Mesenchymal stem cell (in vitro differentiated cells and primary cell): ENCODE results near the gene KIT.
A peak's percentile ranks its signal among the peaks of the same experiment; 100 is the strongest.

Experiments
- DNase-seq: peaks from one replicate; pipeline ENCODE4 v3.0.0-alpha.2; 2013
- H2AFZ ChIP-seq: one replicate; pipeline ENCODE4 v1.6.1; 2013; ENCODE audit warnings: low read depth, mild to moderate bottlenecking, control low read depth, inconsistent platforms, low read length, moderate library complexity
- H2AK5ac ChIP-seq: 2 replicates; pipeline ENCODE4 v1.6.1; 2013; ENCODE audit warnings: low read length, moderate library complexity, mild to moderate bottlenecking, inconsistent platforms; ENCODE audit not compliant: severe bottlenecking
- H2BK120ac ChIP-seq: one replicate; pipeline ENCODE4 v1.6.1; 2013; ENCODE audit warnings: low read depth, mild to moderate bottlenecking, inconsistent platforms, low read length, moderate library complexity
- H2BK12ac ChIP-seq, 2 experiments: one replicate each; pipeline ENCODE4 v1.6.1; 2013; ENCODE audit warnings: inconsistent platforms in 2 of 2, low read length in 2 of 2, mild to moderate bottlenecking in 2 of 2, moderate library complexity in 2 of 2, control low read depth in 1 of 2
- H2BK15ac ChIP-seq: one replicate; pipeline ENCODE4 v1.6.1; 2013; ENCODE audit warnings: mild to moderate bottlenecking, low read depth, inconsistent platforms; ENCODE audit not compliant: poor library complexity, severe bottlenecking
- H2BK5ac ChIP-seq: 2 replicates; pipeline ENCODE4 v1.6.1; 2013; ENCODE audit warnings: low read depth, mild to moderate bottlenecking, low read length, control low read depth, inconsistent platforms; ENCODE audit not compliant: poor library complexity, severe bottlenecking
- H3K14ac ChIP-seq, 2 experiments: one replicate each; pipeline ENCODE4 v1.6.1; 2013; ENCODE audit warnings: inconsistent platforms in 2 of 2, low read length in 2 of 2, control low read depth in 1 of 2, mild to moderate bottlenecking in 1 of 2, moderate library complexity in 1 of 2
- H3K18ac ChIP-seq, 2 experiments: one replicate each; pipeline ENCODE4 v1.6.1; 2013; ENCODE audit warnings: inconsistent platforms in 2 of 2, low read length in 2 of 2, control low read depth in 1 of 2, low read depth in 1 of 2, mild to moderate bottlenecking in 1 of 2
- H3K23ac ChIP-seq, 2 experiments: one replicate each; pipeline ENCODE4 v1.6.1; 2013; ENCODE audit warnings: inconsistent platforms in 2 of 2, low read length in 2 of 2, mild to moderate bottlenecking in 2 of 2, moderate library complexity in 2 of 2, control low read depth in 1 of 2
- H3K27ac ChIP-seq: 2 replicates; pipeline ENCODE4 v1.5.1; 2013; ENCODE audit warnings: mild to moderate bottlenecking, moderate library complexity, low read length, control low read depth, inconsistent platforms; ENCODE audit not compliant: poor library complexity, severe bottlenecking
- H3K27me3 ChIP-seq, 2 experiments: 2 replicates each; pipeline versions ENCODE4 v1.6.1 to v1.7.0; 2013; ENCODE audit warnings: low read length in 2 of 2, mild to moderate bottlenecking in 2 of 2, moderate library complexity in 2 of 2, control low read depth in 1 of 2, inconsistent platforms in 1 of 2; ENCODE audit not compliant: control insufficient read depth in 1 of 2, insufficient read depth in 1 of 2
- H3K36me3 ChIP-seq, 2 experiments: 2 replicates each; pipeline versions ENCODE4 v1.6.1 to v1.7.0; 2013; ENCODE audit warnings: low read length in 2 of 2, control low read depth in 1 of 2, inconsistent platforms in 1 of 2, low read depth in 1 of 2, mild to moderate bottlenecking in 1 of 2; ENCODE audit not compliant: insufficient read depth in 2 of 2, control insufficient read depth in 1 of 2
- H3K4ac ChIP-seq, 2 experiments: one replicate each; pipeline ENCODE4 v1.6.1; 2013; ENCODE audit warnings: inconsistent platforms in 2 of 2, low read length in 2 of 2, mild to moderate bottlenecking in 2 of 2, moderate library complexity in 2 of 2, control low read depth in 1 of 2, low read depth in 1 of 2
- H3K4me1 ChIP-seq: 2 replicates; pipeline ENCODE4 v1.6.1; 2013; ENCODE audit warnings: low read depth, low read length, control low read depth; ENCODE audit not compliant: control insufficient read depth, insufficient read depth
- H3K4me2 ChIP-seq: 2 replicates; pipeline ENCODE4 v1.6.1; 2013; ENCODE audit warnings: low read length, mild to moderate bottlenecking, inconsistent platforms; ENCODE audit not compliant: poor library complexity, severe bottlenecking
- H3K4me3 ChIP-seq, 2 experiments: 2 replicates each; pipeline versions ENCODE4 v1.5.1 to v1.7.0; 2013; ENCODE audit warnings: low read length in 2 of 2, mild to moderate bottlenecking in 2 of 2, control low read depth in 1 of 2, low read depth in 1 of 2; ENCODE audit not compliant: insufficient read depth in 1 of 2
- H3K79me1 ChIP-seq: replicated peaks from 2 replicates; pipeline ENCODE4 v1.6.1; 2013; ENCODE audit warnings: mild to moderate bottlenecking, control low read depth, low read length, inconsistent platforms; ENCODE audit not compliant: poor library complexity, severe bottlenecking
- H3K9ac ChIP-seq: 2 replicates; pipeline ENCODE4 v1.7.0; 2013; ENCODE audit warnings: mild to moderate bottlenecking, low read length, moderate library complexity
- H3K9me3 ChIP-seq: 2 replicates; pipeline ENCODE4 v1.7.0; 2013; ENCODE audit warnings: mild to moderate bottlenecking, low read length; ENCODE audit not compliant: control insufficient read depth
- H4K8ac ChIP-seq: one replicate; pipeline ENCODE4 v1.6.1; 2013; ENCODE audit warnings: inconsistent platforms, mild to moderate bottlenecking, low read length, moderate library complexity
- H4K91ac ChIP-seq: one replicate; pipeline ENCODE4 v1.6.1; 2013; ENCODE audit warnings: mild to moderate bottlenecking, low read length, inconsistent platforms
- WGBS: methylation state at CpG from one replicate; pipeline ENCODE4 v1.1.7; 2013; ENCODE audit warnings: mixed read lengths; 5-methylcytosine and 5-hydroxymethylcytosine counted together

KIT gene

GRCh38 chr4:54643958-54644751, 13.6 kb upstream of the KIT start:
- H3K36me3 ChIP-seq = no peaks in the 10 kb centered on the region
- H2BK15ac ChIP-seq = no peak overlapping the region
- no peak overlapping the region for H3K9ac ChIP-seq
- H2AK5ac ChIP-seq = no peak overlapping the region
- no peak overlapping the region for H4K91ac ChIP-seq
- no peak overlapping the region for H3K4ac ChIP-seq
- no peaks in the 10 kb centered on the region for H3K4me1 ChIP-seq
- WGBS = 50% methylated on average over 1 of the region's 6 CpGs
- H2BK120ac ChIP-seq = no peak overlapping the region
- H3K9me3 ChIP-seq = no peaks in the 10 kb centered on the region
- H3K27ac ChIP-seq = no peak overlapping the region
- no peak for DNase-seq
- H3K14ac ChIP-seq = no peak overlapping the region
- no peak overlapping the region for H3K18ac ChIP-seq
- no peak overlapping the region for H3K23ac ChIP-seq
- no peaks in the 10 kb centered on the region for H3K79me1 ChIP-seq
- no peak overlapping the region for H2BK5ac ChIP-seq
- H3K4me3 ChIP-seq = no peak overlapping the region
- H3K27me3 ChIP-seq = peaks cover 0 to 10% of the 10 kb centered on the region in 2 experiments
- H2BK12ac ChIP-seq = no peak overlapping the region
- no peak overlapping the region for H4K8ac ChIP-seq
- H3K4me2 ChIP-seq = no peak overlapping the region
- H2AFZ ChIP-seq = no peak overlapping the region

- Histone ChIP-seq H3K79me1 (no peaks in the 10 kb centered on the region), H3K23ac (no peak overlapping the region), H2BK15ac (no peak overlapping the region), H2AFZ (no peak overlapping the region), H3K36me3 (no peaks in the 10 kb centered on the region), H3K9me3 (no peaks in the 10 kb centered on the region), H3K14ac (no peak overlapping the region), H4K91ac (no peak overlapping the region), H3K9ac (no peak overlapping the region), H4K8ac (no peak overlapping the region), H3K4me3 (no peak overlapping the region), H3K27me3 (peaks cover 0 to 10% of the 10 kb centered on the region in 2 experiments), H3K4me1 (no peaks in the 10 kb centered on the region), H2AK5ac (no peak overlapping the region), H3K4me2 (no peak overlapping the region), H2BK12ac (no peak overlapping the region), H3K27ac (no peak overlapping the region), H2BK5ac (no peak overlapping the region), H3K18ac (no peak overlapping the region), H2BK120ac (no peak overlapping the region), H3K4ac (no peak overlapping the region)
- WGBS = 100% methylated on average over 1 of the region's 1 CpG
- DNase-seq = no peak
Measured at GRCh38 chr4:54645830-54646229, 11.9 kb upstream of the KIT start.

DNA sequence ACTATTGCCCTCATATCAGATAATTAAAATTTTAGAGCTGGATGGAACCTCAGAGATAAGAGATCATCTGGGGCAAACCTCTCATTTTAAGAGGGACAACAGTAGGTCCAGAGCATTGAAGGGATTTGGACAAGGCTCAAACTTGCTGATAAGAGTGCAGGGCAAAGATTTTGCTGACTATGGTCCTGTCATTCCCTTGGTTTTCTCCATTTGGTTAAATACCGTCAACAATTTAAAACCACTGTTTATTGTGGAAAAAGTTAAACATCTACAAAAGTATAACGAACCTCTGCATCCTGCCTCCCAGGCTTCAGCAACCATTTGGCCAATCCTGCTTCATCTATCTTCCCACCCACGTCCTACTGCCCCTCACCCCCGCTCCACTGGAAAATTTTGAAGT, 10.7 kb upstream of the KIT start:
- Histone ChIP-seq H2BK120ac (no peak overlapping the region), H3K18ac (no peak overlapping the region), H2BK5ac (no peak overlapping the region), H2AFZ (no peak overlapping the region), H2AK5ac (no peak overlapping the region), H3K4ac (no peak overlapping the region), H3K4me3 (no peak overlapping the region), H3K36me3 (no peaks in the 10 kb centered on the region), H3K27ac (no peak overlapping the region), H3K4me2 (no peak overlapping the region), H3K27me3 (peaks cover 0 to 13% of the 10 kb centered on the region in 2 experiments), H3K9ac (no peak overlapping the region), H3K4me1 (no peaks in the 10 kb centered on the region), H3K14ac (no peak overlapping the region), H2BK12ac (no peak overlapping the region), H2BK15ac (no peak overlapping the region), H4K91ac (no peak overlapping the region), H3K9me3 (no peaks in the 10 kb centered on the region), H3K23ac (no peak overlapping the region), H3K79me1 (no peaks in the 10 kb centered on the region), H4K8ac (no peak overlapping the region)
- WGBS = 73% methylated on average over 4 of the region's 4 CpGs
- peak; percentile 29 for DNase-seq

DNA sequence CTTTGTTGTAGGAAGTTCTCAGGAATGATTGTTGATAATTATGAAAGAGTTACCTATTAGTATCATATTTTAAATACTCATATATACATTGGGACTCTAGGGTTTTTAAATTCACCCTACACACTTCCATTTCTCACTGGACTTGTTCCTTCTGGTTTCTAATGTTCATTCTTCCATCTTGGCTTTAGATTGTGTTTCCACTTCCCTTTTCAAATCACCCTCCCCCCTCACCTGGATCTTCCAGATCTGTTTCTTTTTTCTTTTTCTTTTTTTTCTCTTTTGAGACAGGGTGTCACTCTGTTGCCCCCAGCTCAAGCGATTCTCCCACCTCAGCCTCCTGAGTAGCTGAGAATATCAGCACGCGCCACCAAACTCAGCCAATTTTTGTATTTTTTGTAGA, 6.7 kb upstream of the KIT start:
- Histone ChIP-seq H3K4me2 (no peak overlapping the region), H3K4me3 (no peak overlapping the region), H2BK12ac (no peak overlapping the region), H3K27ac (no peak overlapping the region), H4K91ac (no peak overlapping the region), H3K9me3 (no peaks in the 10 kb centered on the region), H3K14ac (no peak overlapping the region), H2AFZ (no peak overlapping the region), H2BK15ac (no peak overlapping the region), H3K18ac (no peak overlapping the region), H3K36me3 (no peaks in the 10 kb centered on the region), H3K4me1 (no peaks in the 10 kb centered on the region), H3K9ac (no peak overlapping the region), H2BK5ac (no peak overlapping the region), H2BK120ac (no peak overlapping the region), H3K23ac (no peak overlapping the region), H3K79me1 (no peaks in the 10 kb centered on the region), H3K27me3 (peaks cover 0 to 17% of the 10 kb centered on the region in 2 experiments), H4K8ac (no peak overlapping the region), H2AK5ac (no peak overlapping the region), H3K4ac (no peak overlapping the region)
- DNase-seq = no peak
- WGBS = 98% methylated on average over 3 of the region's 3 CpGs
